ENCODE data around the gene MAP3K4.

The MAP3K4 gene

DNA sequence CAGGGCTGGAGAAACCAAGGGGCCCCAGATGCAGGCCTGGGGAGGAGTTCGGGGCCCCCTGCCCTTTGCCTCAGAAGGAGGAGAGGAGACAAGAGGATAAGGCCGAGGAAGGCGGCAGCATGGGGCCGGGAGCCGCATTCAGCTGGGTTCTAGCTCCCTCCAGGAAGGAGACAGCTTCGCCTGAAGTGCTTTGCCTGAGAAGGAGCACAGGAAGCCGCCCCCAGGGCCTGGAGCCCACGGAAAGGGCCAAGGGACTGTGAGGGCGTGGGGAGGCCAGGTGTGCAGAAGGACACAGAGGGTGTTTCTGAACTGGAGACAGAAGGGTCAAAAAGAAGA lies 160.9 kb downstream of the MAP3K4 start:
- DNase-seq, result no peak

DNA sequence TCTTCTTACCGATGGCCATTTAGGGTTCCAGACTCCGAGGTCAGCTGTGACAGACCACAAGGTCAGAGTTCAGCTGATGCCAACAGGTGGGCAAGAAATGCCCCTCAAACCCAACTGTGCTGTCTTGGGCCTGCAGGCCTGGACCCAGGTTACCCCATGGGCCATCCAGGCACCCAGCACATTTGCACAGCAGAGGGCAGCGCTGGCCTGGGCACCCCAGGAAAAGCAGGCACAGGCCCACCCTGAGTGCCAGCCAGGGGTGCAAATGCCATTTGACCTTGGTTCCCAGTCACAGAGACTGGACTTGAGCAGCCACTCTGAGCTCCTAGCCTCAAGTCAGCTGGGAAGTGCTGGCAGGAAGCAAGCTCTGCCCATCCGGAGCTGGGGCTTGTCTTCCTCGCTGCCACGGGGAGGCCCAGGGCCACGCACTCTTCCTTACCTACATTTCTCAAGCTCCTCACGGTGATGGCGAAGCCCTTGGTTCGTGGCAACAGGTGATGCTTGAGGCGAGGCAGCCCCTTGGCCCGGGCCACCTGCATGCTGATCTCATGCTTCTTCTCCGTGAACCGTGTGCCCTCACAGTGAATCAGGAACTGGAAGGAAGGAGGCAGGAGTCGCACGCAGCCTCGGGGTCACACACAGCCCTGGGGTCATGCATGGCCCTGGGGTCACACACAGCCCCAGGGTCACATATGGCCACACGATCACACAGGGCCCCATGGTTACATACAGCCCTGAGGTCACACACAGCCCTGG lies 161.5 kb downstream of the MAP3K4 start:
- DNase-seq, result no peak

DNA sequence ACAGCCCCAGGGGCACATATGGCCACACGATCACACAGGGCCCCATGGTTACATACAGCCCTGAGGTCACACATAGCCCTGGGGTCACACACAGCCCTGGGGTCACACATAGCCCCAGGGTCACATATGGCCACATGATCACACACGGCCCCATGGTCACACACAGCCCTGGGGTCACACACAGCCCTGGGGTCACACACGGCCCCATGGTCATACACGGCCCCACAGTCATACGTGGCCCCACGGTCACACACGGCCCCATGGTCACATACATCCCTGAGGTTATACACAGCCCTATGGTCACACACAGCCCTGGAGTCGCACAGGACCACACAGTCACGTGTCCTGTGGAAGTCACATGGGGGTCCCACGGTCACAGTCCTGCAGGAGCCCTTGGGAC lies 162.2 kb downstream of the MAP3K4 start:
- DNase-seq, result no peak

DNA sequence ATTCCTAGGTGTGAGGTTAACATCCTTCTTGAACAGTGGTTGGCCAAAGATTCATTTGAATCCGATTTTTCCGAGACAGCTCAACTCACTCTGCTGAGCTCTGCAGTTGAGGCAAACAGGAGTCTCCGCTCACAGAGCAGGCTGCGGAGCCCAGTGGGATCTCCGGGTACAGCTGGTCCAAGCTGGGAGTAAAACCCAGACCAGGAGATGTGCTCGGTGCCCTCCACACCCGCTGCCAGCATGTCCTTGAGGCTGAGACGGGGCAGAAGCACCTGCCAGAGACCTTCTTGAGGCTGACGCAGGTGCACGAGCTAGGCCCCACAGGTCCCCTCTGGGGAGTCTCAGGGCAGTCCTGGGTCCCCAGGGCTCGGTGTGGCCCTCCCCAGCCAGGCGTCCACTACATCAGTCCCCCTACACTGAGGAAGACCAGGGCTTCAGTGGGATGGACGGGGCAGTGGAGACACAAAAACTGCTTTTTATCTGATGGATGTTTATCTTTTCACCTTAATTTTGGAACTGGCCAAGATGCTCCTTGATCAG lies 163.3 kb downstream of the MAP3K4 start:
- DNase-seq, result no peak

GRCh38 chr6:161161121-161161520 lies 169.6 kb downstream of the MAP3K4 start:
- DNase-seq, result no peak

GRCh38 chr6:161161889-161162624 lies 170.5 kb downstream of the MAP3K4 start:
- no peak for DNase-seq

DNA sequence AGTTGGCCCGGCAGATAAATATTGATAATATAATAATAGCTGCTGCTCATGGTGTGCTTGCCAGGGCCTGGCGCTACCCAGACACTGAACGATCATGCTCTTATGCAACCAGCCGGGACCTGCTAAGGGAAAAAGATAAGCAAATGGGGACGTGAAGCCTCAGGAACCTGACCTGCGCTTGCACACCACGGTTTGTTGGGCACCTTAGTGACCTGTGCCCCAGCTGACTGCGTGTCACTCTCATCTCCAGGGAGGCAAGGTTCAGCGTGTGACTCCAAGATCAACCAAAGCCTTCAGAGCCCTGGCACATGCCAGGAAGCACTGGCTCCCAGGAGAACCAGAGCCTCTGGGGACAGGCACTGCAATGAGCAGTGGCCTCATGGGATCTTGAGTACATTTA lies 171.2 kb downstream of the MAP3K4 start:
- no peak for DNase-seq

GRCh38 chr6:161163466-161164181 lies 172.1 kb downstream of the MAP3K4 start:
- no peak for DNase-seq

- no peak for DNase-seq
Observed at GRCh38 chr6:161164182-161164625, 172.6 kb downstream of the MAP3K4 start.

DNA sequence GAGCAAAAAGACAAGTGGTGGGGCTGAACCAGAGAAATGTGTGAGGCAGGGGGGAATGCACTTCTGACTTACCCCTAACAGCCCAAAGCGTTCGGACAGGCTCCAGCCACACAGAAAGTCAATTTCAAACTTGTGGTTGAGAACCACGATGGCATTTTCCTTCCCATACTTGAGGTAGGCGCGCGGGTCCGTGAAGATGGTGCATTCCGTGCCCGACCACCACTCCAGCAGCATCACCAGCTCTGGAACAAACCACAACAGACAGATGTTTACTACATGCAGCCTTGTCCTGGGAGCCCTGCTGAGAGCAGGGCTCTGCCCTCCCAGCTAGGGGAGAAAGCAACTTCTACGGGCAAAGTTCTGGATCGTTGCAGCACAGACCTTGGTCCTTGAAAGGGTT lies 174.6 kb downstream of the MAP3K4 start:
- DNase-seq, result no peak

- DNase-seq, result no peak
Observed at GRCh38 chr6:161166677-161167076, 175.1 kb downstream of the MAP3K4 start.

All from NCI-H1092 (cell line).